ENCODE data around the gene GIMAP8.
"Not testable (repeated sequence)": the region's sequence is repeated elsewhere in the genome, so short reads cannot be mapped to it uniquely, and the experiment has no call there.

GIMAP8 gene

GRCh38 chr7:150435390-150436073, 14.9 kb upstream of the GIMAP8 start:
- DNase-seq (ENCODE audit: low read depth in 2 of 2) = no peak

- no peak for DNase-seq (ENCODE audit: low read depth in 2 of 2)
These were observed 10.5 kb upstream of the GIMAP8 start for GRCh38 chr7:150439967-150440366.

- DNase-seq (ENCODE audit: low read depth in 2 of 2) = no peak
These were observed 8.9 kb upstream of the GIMAP8 start for GRCh38 chr7:150441524-150441923.

- no peak for DNase-seq (ENCODE audit: low read depth in 2 of 2)
These were observed 7.6 kb upstream of the GIMAP8 start for GRCh38 chr7:150442811-150443210.

- no peak for DNase-seq (ENCODE audit: low read depth in 2 of 2)
These were observed 6.5 kb upstream of the GIMAP8 start for GRCh38 chr7:150443793-150444540.

DNA sequence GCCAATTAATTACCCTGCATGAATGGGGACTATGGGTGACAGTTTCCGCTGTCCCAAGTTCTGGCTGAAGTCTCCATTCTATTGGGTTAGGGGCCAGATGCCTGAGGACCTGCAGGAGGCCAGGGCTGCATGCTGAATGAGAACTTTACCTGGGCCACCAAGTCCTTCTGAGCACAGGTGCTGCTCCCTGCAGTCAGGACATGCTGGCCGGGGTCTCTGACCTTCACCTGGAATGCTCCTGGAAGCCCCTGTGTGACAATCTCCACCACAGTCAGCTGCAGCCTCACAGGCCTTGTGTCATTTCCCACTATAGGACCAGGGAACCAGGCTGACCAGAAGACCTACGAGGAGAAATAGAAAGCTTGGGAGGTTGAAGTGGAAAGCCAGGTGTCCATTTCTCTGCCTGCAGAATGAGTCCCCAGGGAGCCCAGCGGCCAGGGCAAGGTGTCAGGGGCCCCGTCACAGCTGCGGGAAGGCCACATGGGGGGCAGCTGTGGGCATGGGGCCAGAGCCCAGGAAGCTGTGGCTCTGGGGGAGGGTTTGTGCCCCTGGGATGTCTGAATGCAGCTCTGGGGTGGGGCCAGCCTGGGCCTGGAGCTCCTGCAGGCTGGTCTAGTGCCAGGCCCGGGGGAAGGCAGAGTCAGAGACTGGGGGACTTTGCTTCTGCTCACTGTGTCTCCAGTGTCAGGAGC, 5.6 kb upstream of the GIMAP8 start:
- no peak for DNase-seq (ENCODE audit: low read depth in 2 of 2)

DNA sequence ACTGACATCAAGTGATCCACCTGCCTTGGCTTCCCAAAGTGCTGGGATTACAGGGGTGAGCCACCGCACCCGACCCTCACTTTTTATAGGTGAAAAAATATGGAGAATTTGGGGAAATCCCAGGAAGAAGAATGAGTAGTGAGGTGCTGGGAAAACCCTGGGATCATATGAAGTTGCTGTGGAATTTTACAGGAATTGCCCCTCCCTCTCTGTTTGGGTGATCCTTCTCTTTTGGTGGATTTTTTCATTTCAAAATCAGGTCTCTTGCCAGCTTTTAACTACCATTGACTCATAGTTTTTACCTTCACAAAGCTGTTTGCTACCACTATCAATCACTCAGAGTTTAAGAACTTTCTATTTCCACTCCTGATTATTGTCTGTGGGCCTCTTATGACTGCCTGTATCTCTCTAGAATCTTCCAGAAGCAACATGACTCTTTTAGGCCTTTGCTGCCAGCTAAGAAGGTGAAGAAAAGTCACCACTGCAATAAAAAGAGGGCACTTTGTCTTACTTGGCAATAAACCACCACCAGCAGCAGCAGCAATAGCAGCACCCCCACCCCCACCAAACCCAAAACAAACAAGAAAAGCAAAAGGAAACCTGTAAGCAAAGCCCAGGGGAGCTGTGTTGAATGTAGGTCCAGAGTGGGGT, 4.0 kb upstream of the GIMAP8 start:
- no peak for DNase-seq (ENCODE audit: low read depth in 2 of 2)

- DNase-seq (ENCODE audit: low read depth in 2 of 2) = no peak
These were observed 2.3 kb upstream of the GIMAP8 start for GRCh38 chr7:150447966-150448788.

- DNase-seq (ENCODE audit: low read depth in 2 of 2) = peak; percentile 75 to 82
These were observed 1.7 kb upstream of the GIMAP8 start for GRCh38 chr7:150448789-150449147.

DNA sequence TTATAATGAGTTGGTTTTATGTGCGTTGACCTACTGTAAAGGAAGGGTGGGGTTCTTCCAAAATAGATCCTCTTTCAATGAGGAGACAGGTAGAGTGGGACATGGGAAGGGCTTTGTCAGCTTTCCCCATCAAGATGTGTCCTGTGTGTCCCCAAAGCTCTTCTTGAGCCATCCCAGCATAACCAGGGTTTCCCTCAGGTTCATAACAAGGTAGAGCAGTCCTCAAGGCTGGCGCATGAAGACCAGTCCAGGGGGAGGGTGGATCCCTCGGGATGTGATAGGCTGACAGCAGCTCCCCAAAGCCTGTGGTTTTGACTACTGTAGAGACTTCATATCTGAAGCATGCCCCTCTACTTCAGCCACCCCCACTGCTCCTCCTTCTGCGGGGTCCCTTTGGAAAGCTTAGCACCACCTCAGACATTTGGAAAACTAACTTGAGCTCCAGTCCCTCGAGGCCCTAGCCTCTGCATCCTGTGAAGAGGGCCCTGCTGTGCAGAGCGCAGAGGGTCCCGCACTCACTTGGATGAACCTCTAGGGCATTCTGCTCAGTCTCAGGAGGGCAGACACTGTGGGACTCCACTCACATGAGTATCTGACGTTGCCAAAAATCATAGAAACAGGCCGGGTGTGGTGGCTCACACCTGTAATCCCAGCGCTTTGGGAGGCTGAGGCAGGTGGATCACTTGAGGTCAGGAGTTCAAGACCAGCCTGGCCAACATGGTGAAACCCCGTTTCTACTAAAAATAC, 1.1 kb upstream of the GIMAP8 start:
- DNase-seq (ENCODE audit: low read depth in 2 of 2) = no peak

GRCh38 chr7:150451097-150451793, 815 bp downstream of the GIMAP8 start:
- peak; percentile 42 to 63 for DNase-seq (ENCODE audit: low read depth in 2 of 2)

DNA sequence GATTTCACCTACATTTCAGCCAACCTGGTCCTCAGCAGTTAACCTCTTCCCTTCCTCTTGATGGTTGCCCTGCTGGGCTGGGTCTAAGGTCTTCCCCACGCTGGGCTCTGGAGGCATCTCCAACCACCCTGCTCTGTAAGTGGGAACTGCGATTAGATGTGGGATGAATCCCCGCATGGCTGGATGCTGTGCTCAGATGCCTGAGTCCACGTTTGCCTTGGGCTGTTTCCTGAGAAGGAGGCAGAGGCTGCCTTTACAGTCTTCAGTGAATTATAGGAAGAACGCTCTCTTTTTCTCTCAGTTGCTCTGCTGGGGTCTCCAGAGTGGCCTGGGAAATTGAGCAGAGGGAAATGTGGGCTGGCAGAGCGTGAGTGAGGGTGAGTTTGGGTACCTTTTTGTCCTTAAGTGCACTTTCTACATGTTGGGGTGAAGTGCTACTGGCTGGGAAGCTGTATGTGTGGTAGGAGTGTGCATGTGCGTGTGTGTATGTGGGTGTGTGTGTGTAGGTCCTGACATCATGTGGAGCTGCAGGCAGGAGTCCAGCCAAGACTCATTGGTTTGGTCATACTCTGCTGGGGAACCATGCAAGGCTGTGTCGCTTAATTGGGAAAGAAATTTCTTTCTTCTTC, 1.5 kb downstream of the GIMAP8 start:
- DNase-seq (ENCODE audit: low read depth in 2 of 2) = peak in 1 of 2 donors; percentile 23

- DNase-seq (ENCODE audit: low read depth in 2 of 2) = no peak
These were observed 2.8 kb downstream of the GIMAP8 start for GRCh38 chr7:150453181-150453580.

DNA sequence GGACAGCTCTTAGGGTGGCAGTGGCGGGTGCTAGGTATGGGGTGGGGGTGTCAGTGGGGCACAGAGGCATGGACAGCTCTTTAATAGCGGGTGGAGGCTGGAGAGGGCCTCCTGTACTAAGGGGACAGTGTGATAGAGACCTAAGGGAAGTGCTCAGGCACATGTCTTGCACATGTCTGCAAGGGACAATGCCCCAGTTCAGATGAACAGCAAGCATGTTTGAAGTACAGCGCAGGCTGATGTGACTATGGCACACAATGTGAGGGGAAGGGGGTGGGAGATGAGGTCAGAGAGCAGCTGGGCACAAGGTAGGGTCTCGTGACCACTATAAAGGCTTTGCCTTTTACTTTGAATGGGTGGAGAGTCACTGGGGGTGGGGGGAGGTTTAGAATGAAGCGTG, 3.5 kb downstream of the GIMAP8 start:
- no peak for DNase-seq (ENCODE audit: low read depth in 2 of 2)

GRCh38 chr7:150457064-150457463, 6.6 kb downstream of the GIMAP8 start:
- not testable (repeated sequence) for DNase-seq (ENCODE audit: low read depth in 2 of 2)

- no peak for DNase-seq (ENCODE audit: low read depth in 2 of 2)
These were observed 7.8 kb downstream of the GIMAP8 start for GRCh38 chr7:150458235-150458634.

DNA sequence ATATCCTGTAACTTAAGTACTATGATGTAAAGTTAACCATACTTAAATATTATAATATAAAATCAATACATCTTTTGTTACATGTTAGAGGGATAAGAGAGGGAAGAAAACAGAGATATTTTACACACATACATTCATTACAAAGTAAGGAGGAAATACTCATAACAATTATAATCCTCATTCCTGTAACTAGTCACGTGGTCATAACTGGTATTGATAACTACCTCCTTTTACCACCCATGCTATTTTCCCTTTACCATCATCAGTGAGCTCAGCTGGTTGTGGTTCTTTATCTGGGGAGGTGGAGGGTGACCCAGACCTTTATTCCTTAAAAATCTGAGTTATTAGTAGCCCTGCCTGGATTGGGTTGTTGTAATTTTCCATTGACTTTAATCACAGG, 8.3 kb downstream of the GIMAP8 start:
- no peak for DNase-seq (ENCODE audit: low read depth in 2 of 2)

GRCh38 chr7:150461520-150461919, 11.1 kb downstream of the GIMAP8 start:
- DNase-seq (ENCODE audit: low read depth in 2 of 2) = no peak

DNA sequence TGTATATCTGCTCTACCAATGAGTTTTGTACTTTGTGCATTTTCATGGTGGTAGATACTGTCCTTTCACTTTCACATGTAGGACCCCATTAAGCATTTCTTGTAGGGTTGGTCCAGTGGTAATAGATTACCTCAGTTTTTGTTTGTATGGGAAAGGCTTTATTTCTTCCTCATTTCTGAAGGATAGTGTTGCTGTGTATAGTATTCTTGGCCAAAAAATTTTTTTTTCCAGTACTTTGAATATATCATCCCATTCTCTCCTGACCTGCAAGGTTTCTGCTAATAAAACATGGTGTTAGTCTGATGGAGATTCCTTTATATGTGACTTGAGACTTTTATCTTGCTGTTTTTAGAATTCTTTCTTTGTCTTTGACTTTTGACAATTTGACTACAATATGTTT, 12.0 kb downstream of the GIMAP8 start:
- DNase-seq (ENCODE audit: low read depth in 2 of 2) = no peak

DNA sequence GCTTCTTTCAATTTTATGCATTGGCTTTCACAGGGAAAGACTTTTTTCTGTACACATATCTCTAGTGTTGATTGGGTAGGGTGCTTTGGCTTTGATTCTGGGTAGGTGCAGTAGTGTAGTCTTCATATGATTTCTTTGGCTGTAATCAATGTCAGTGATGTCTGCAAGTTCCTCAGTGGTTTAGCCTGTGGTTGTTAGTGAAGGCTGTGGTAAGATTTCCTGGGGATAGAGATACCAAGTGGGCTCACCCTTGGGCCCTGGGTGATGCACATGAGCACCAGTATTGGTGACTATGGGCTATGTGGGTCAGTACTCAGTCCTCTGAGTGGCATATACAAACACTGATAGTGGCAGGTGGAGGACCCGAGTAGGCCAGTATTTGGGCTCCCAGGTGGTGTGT, 13.0 kb downstream of the GIMAP8 start:
- no peak for DNase-seq (ENCODE audit: low read depth in 2 of 2)

All from stimulated activated CD4-positive, alpha-beta T cell treated with anti-CD3 and anti-CD28 coated beads, Interleukin-4, amount 100 ng/mL, for 48 hours (primary cell).